Peyer's patch (tissue), 4 donors: ENCODE results near the gene QPCTL. TPM values are rescaled to one million over a fixed set of nuclear protein-coding genes. Genes with fewer than 3 reads are reported as not detected.
"Not testable (repeated sequence)": the region's sequence is repeated elsewhere in the genome, so short reads cannot be mapped to it uniquely, and the experiment has no call there.

Source experiments
- DNase-seq, 3 donors: peaks; one replicate each; pipeline ENCODE4 v3.0.0-alpha.2; 2017 to 2019
- H3K27ac ChIP-seq, 4 donors: fragments of 200-600 bp; sonication (generic); one replicate each; pipeline ENCODE4 v1.5.1; 2016 to 2019
- H3K27me3 ChIP-seq, 2 donors: fragments of 200-600 bp; sonication (generic); one replicate each; pipeline ENCODE4 v1.5.1; 2019
- H3K36me3 ChIP-seq, 3 donors: fragments of 200-600 bp; sonication (generic); one replicate each; pipeline ENCODE4 v1.5.1; 2016 to 2019
- H3K4me1 ChIP-seq, 4 donors: fragments of 200-600 bp; sonication (generic); one replicate each; pipeline ENCODE4 v1.5.1; 2016 to 2019
- H3K4me3 ChIP-seq, 4 donors: fragments of 200-600 bp; sonication (generic); 1 replicate in 3 of 4; 2 replicates in 1 of 4; pipeline ENCODE4 v1.5.1; 2016 to 2019; ENCODE audit warnings: mild to moderate bottlenecking in 1 of 4
- H3K9me3 ChIP-seq, 4 donors: fragments of 200-600 bp; sonication (generic); one replicate each; pipeline ENCODE4 v1.5.1; 2016 to 2019; ENCODE audit warnings: mild to moderate bottlenecking in 1 of 4
- POLR2A ChIP-seq, 2 donors: fragments of 450-650 bp; IDR thresholded peaks; one replicate each; pipeline ENCODE4 v1.5.1; 2017; ENCODE audit warnings: antibody characterized with exemption in 2 of 2, mild to moderate bottlenecking in 2 of 2, moderate library complexity in 2 of 2
- total RNA-seq, 4 donors: library from RNA; depleted of rRNA; stranded (reverse); fragments of >200 nt; gene quantifications; one replicate each; pipeline ENCODE4 v1.1.0, GENCODE V29; 2016
- TF ChIP-seq, protein P1 (sequence below), 6 experiments: fragments of 450-650 bp in 4 of 6; fragments of 200-600 bp in 2 of 6; sonication (generic) in 1 of 6; IDR thresholded peaks; one replicate each; pipeline ENCODE4 v1.5.1; 2017 to 2019; ENCODE audit warnings: antibody characterized with exemption in 6 of 6, mild to moderate bottlenecking in 3 of 6, moderate library complexity in 1 of 6

Gene QPCTL
- total RNA-seq, 4 donors from 2014 or later: 6.1 to 11.6 (median 7.4) TPM

DNA sequence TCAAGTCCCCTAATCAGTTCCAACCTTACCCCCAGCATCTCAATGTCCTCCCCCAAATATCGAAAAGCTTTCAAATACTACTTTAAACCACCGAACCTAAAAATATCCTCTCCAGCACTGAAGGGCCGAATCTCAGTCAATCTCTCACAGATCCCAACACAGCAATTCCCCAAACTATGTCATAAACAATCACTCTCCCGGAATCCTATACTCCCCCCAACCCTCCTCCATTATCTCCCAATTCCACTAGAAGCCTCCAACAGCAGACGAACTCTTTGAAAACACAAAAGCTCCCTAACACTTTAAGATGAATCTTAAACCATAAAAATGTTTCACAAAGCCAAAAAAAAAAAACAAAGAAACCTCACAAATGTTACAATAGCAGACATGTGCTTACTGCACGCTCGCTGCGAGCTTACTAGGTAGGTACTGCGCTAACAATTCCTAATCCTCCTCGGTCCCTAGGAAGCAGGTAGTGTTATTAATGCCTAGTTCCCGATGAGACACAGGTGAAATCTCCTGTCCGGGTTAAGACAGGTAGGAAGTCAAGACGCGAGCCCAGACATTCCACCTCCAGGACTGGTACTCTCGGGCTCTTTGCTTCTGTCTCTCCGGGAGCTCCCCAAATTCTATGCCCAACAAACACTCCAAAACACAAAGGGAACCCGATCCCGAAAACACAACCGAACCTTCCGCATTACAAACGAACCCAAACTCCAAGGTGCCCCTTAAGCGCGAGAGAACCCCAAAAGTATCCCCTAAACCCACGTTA is 24.1 kb downstream of the QPCTL start:
- H3K27me3 ChIP-seq: no peaks in the 10 kb centered on the region
- DNase-seq: peak in 2 of 3 donors; percentile 40 to 57
- peak overlapping the region; percentile 51 to 66 (median 58) for H3K4me3 ChIP-seq
- peak overlapping the region; percentile 87 to 95 (median 91) for H3K27ac ChIP-seq
- H3K36me3 ChIP-seq: peaks cover 0 to 18% (median 0%) of the 10 kb centered on the region in 3 donors
- TF ChIP-seq POLR2A (IDR thresholded peaks at IDR 0.05): no peak
- TF ChIP-seq, protein P1, sequence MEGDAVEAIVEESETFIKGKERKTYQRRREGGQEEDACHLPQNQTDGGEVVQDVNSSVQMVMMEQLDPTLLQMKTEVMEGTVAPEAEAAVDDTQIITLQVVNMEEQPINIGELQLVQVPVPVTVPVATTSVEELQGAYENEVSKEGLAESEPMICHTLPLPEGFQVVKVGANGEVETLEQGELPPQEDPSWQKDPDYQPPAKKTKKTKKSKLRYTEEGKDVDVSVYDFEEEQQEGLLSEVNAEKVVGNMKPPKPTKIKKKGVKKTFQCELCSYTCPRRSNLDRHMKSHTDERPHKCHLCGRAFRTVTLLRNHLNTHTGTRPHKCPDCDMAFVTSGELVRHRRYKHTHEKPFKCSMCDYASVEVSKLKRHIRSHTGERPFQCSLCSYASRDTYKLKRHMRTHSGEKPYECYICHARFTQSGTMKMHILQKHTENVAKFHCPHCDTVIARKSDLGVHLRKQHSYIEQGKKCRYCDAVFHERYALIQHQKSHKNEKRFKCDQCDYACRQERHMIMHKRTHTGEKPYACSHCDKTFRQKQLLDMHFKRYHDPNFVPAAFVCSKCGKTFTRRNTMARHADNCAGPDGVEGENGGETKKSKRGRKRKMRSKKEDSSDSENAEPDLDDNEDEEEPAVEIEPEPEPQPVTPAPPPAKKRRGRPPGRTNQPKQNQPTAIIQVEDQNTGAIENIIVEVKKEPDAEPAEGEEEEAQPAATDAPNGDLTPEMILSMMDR (IDR thresholded peaks at IDR 0.05): no peak
- H3K4me1 ChIP-seq: peaks cover 0 to 23% (median 3%) of the 10 kb centered on the region in 4 donors
- no peaks in the 10 kb centered on the region for H3K9me3 ChIP-seq

GRCh38 chr19:45717131-45717982 is 24.9 kb downstream of the QPCTL start:
- peak; percentile 99 for DNase-seq
- Histone ChIP-seq H3K4me3 (peak overlapping the region; percentile 51 to 66 (median 58)), H3K27me3 (no peaks in the 10 kb centered on the region), H3K9me3 (no peaks in the 10 kb centered on the region), H3K36me3 (peaks cover 0 to 10% (median 0%) of the 10 kb centered on the region in 3 donors), H3K27ac (peak overlapping the region; percentile 87 to 95 (median 91)), H3K4me1 (peaks cover 0 to 30% (median 5%) of the 10 kb centered on the region in 4 donors)
- TF ChIP-seq POLR2A (IDR thresholded peaks at IDR 0.05): peak in 1 of 2 donors; percentile 73
- TF ChIP-seq, protein P1 (IDR thresholded peaks at IDR 0.05): peak in 5 of 6 experiments; percentile 15 to 48 (median 33)

GRCh38 chr19:45717983-45718650 is 25.7 kb downstream of the QPCTL start:
- DNase-seq: no peak
- no peak for TF ChIP-seq POLR2A (IDR thresholded peaks at IDR 0.05)
- TF ChIP-seq, protein P1 (IDR thresholded peaks at IDR 0.05): no peak
- Histone ChIP-seq H3K27me3 (no peaks in the 10 kb centered on the region), H3K36me3 (peaks cover 0 to 7% (median 0%) of the 10 kb centered on the region in 3 donors), H3K4me1 (peaks cover 0 to 30% (median 5%) of the 10 kb centered on the region in 4 donors), H3K4me3 (peak overlapping the region; percentile 51 to 66 (median 58)), H3K9me3 (no peaks in the 10 kb centered on the region), H3K27ac (peak overlapping the region; percentile 87 to 95 (median 91))

DNA sequence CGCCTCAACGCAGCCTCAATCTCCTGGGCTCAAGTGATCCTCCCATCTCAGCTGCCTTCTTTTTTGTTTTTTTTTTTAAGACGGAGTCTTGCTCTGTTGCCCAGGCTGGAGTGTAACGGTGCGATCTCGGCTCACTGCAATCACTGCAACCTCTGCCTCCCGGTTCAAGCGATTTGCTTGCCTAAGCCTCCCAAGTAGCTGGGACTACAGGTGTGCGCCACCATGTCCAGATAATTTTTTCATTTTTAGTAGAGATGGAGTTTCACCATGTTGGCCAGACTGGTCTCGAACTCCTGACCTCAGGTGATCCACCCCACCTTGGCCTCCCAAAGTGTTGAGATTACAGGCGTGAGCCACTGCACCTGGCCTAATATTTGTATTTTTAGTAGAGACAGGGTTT is 27.6 kb downstream of the QPCTL start:
- H3K27ac ChIP-seq: peak overlapping the region in 3 of 4 donors; percentile 55 to 88 (median 82)

DNA sequence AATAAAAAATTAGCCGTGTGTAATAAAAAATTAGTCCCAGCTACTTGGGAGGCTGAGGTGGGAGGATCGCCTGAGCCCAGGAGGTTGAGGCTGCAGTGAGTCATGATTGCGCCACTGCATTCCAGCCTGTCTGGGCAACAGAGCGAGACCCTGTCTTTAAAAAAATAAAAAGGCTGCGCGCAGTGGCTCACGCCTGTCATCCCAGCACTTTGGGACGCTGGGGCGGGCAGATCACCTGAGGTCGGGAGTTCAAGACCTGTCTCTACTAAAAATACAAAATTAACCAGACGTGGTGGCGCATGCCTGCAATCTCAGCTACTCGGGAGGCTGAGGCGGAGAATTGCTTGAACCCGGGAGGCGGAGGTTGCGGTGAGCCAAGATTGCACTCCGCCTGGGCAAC is 36.2 kb downstream of the QPCTL start:
- H3K9me3 ChIP-seq, H3K27me3 ChIP-seq, H3K4me3 ChIP-seq, DNase-seq, H3K27ac ChIP-seq: not testable (repeated sequence)
- H3K4me1 ChIP-seq: peaks cover 0 to 19% (median 5%) of the 10 kb centered on the region in 4 donors
- peaks cover 0 to 15% (median 0%) of the 10 kb centered on the region in 3 donors for H3K36me3 ChIP-seq

More for the DNA sequence above, 27.6 kb downstream of the QPCTL start:
- H3K4me3 ChIP-seq, H3K9me3 ChIP-seq, H3K27me3 ChIP-seq, DNase-seq: not testable (repeated sequence)
- Histone ChIP-seq H3K36me3 (peaks cover 0 to 16% (median 0%) of the 10 kb centered on the region in 3 donors), H3K4me1 (peaks cover 0 to 30% (median 5%) of the 10 kb centered on the region in 4 donors)

- DNase-seq: no peak
- H3K27ac ChIP-seq: peak overlapping the region in 3 of 4 donors; percentile 77 to 78 (median 78)
Observed at GRCh38 chr19:45729800-45730290, 37.4 kb downstream of the QPCTL start.

More at GRCh38 chr19:45729800-45730290, 37.4 kb downstream of the QPCTL start:
- Histone ChIP-seq H3K27me3 (no peaks in the 10 kb centered on the region), H3K4me1 (peaks cover 0 to 19% (median 5%) of the 10 kb centered on the region in 4 donors), H3K36me3 (peaks cover 0 to 11% (median 0%) of the 10 kb centered on the region in 3 donors), H3K9me3 (no peaks in the 10 kb centered on the region), H3K4me3 (peak overlapping the region; percentile 74 to 89 (median 76))
- no peak for TF ChIP-seq POLR2A (IDR thresholded peaks at IDR 0.05)
- TF ChIP-seq, protein P1 (IDR thresholded peaks at IDR 0.05): no peak
